Measurements from ENCODE around the gene ZC3H10.

The ZC3H10 gene

DNA sequence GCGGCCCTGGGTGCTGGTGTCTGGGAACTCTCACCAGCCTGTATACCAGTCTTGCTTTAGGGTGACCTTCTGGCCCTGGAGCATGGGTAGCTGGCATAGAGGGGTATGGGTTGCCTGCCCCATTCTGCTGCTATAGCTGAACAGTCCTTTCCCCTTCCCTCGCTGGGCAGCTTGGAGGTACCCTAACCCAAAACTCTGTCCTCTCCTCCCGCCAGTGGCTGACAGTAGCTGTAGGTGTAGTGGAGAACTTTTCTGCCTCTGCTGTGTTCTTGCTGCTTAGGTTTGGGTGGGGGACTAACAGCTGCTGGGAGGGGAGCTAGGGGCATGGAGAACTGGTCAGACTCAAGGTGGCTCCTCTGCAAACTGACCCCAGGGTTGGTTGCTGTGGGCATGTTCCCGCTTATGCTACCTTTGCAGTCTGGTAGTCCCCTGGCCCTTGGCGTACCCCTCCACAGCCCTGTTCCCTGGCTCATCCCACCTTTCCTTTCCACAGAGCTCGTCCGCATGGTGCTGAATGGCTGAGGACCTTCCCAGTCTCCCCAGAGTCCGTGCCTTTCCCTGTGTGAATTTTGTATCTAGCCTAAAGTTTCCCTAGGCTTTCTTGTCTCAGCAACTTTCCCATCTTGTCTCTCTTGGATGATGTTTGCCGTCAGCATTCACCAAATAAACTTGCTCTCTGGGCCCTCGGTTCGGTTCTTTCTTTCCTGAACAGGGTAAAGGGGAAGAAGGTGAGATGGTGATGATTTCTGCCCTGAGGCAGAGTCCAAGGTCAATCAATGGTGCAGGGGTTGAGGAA, 43.0 kb downstream of the ZC3H10 start:
- H3K36me3 Mint-ChIP-seq (ENCODE audit: low read depth): peaks cover 66% of the 10 kb centered on the region
- H3K4me1 Mint-ChIP-seq (ENCODE audit: low read depth): peaks cover 39% of the 10 kb centered on the region
- H3K9me3 Mint-ChIP-seq: no peaks in the 10 kb centered on the region
- no peaks in the 10 kb centered on the region for H3K27me3 Mint-ChIP-seq
- peak overlapping the region; percentile 98 for H3K4me3 Mint-ChIP-seq
- peak overlapping the region; percentile 88 for H3K27ac Mint-ChIP-seq

GRCh38 chr12:56161690-56162351, 43.8 kb downstream of the ZC3H10 start:
- Mint-ChIP-seq H3K27me3 (no peaks in the 10 kb centered on the region), H3K9me3 (no peaks in the 10 kb centered on the region), H3K4me1 (ENCODE audit: low read depth) (peaks cover 39% of the 10 kb centered on the region), H3K36me3 (ENCODE audit: low read depth) (peaks cover 66% of the 10 kb centered on the region), H3K4me3 (peak overlapping the region; percentile 98), H3K27ac (peak overlapping the region; percentile 88)

GRCh38 chr12:56162468-56163290, 44.6 kb downstream of the ZC3H10 start:
- no peaks in the 10 kb centered on the region for H3K27me3 Mint-ChIP-seq
- no peaks in the 10 kb centered on the region for H3K9me3 Mint-ChIP-seq
- H3K4me3 Mint-ChIP-seq: no peak overlapping the region
- peak overlapping the region; percentile 88 for H3K27ac Mint-ChIP-seq
- peaks cover 32% of the 10 kb centered on the region for H3K4me1 Mint-ChIP-seq (ENCODE audit: low read depth)
- peaks cover 71% of the 10 kb centered on the region for H3K36me3 Mint-ChIP-seq (ENCODE audit: low read depth)

DNA sequence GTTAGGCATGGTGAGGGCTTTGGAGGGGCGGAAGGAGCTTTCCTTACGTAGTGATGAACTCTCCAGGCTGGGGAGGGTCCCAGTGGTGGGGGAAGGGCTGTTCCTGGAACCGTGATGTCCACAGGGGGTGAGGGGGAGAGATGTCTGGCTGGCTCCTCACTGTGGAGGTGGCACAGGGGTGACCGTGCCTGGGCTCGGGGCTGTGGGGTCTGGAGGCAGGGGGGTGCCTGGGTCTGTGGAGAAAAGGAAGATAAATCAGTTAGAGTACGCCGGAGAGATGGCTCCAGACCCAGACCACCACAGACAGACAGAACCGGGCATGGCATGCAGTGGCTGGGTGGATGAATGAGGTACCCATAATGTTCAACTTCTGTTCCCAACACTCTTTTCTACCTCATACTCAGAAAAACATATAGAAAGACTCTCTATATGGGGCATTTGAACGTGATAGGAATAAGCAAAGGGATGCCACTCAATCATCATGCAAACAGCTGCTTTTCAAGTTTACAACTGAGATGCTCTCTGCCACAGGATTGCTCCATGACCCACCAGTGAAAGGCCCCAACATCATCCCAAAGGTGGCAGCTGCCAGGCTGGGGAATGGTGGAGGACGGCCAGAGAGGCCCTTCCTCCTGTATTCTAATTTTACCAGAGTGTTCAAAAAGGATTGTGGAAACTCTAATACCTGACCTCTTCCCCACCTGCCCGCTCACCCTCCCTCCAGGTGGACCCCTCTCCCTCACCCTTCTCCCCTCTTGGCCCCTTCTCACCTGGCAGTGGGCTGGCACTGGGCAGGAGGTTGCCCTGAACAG, 45.7 kb downstream of the ZC3H10 start:
- Mint-ChIP-seq H3K9me3 (no peaks in the 10 kb centered on the region), H3K4me3 (no peak overlapping the region), H3K4me1 (ENCODE audit: low read depth) (peaks cover 31% of the 10 kb centered on the region), H3K27me3 (no peaks in the 10 kb centered on the region), H3K36me3 (ENCODE audit: low read depth) (peaks cover 74% of the 10 kb centered on the region), H3K27ac (peak overlapping the region; percentile 14)

DNA sequence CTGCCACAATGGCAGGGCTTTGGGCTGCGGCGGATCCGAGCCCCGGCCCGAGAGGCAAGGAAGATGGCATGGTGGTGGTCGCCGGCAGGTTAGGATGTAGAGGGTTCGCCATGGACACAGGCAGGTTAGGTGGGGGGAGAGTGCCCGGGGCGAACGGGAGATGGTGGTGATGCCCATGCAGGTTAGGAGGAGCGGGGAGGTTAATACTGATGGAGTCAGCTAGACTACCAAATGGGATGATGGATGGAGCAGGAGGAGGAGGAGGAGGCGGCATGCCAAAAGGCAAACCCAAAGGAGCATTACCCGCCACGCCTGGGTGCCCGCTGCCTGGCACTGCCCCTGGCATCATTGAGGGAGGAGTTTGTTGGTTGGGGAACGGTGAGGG, 46.3 kb downstream of the ZC3H10 start:
- H3K4me3 Mint-ChIP-seq: no peak overlapping the region
- peaks cover 68% of the 10 kb centered on the region for H3K36me3 Mint-ChIP-seq (ENCODE audit: low read depth)
- H3K27me3 Mint-ChIP-seq: no peaks in the 10 kb centered on the region
- H3K4me1 Mint-ChIP-seq (ENCODE audit: low read depth): peaks cover 25% of the 10 kb centered on the region
- H3K9me3 Mint-ChIP-seq: no peaks in the 10 kb centered on the region
- H3K27ac Mint-ChIP-seq: no peak overlapping the region

DNA sequence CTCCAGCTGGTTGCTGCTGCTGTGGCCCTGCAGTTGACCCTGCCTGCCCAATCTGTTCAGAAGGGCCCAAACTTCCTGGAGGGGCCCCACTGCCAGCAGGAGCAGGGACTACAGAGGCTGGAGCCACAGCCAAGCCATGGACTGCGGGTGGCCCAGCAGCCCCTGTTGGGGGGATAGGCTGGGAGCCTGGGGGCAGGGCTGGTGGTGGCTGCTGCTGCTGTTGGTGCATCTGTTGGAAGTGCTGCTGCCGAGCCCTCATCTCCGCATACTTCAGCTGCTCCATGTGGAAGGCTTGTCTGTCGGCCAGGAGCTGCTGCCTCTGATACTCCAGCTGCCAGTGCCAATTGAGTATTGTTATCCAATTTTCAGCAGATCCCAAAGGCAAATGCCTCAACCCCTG, 47.3 kb downstream of the ZC3H10 start:
- H3K4me1 Mint-ChIP-seq (ENCODE audit: low read depth): peaks cover 15% of the 10 kb centered on the region
- no peak overlapping the region for H3K4me3 Mint-ChIP-seq
- H3K27ac Mint-ChIP-seq: no peak overlapping the region
- no peaks in the 10 kb centered on the region for H3K9me3 Mint-ChIP-seq
- H3K36me3 Mint-ChIP-seq (ENCODE audit: low read depth): peaks cover 68% of the 10 kb centered on the region
- H3K27me3 Mint-ChIP-seq: no peaks in the 10 kb centered on the region

DNA sequence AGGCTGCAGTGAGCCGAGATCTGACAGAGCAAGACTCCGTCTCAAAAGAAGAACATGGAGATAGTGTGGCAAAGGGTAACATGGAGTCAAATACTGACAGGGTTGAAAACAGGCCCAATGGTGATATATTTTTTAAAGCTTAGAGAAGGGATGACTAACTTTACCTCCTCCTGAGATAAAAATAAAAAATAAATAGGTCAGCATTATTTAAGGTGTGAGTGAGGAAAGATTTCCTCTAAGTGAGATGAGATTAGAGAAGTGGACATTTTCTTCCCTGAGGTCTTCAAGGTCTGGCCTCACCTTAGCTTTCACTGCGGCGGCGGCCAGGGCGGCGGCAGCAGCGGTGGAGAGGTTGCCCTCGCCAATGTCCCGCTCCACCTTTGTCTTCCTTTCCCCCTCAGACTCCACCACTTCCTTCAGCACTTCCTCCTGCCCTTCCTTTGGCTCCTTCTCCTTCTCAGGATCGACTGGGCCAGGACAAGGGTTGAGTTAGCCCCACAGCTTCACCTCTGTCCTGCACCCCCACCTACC, 51.2 kb downstream of the ZC3H10 start:
- H3K4me3 Mint-ChIP-seq: no peak overlapping the region
- H3K4me1 Mint-ChIP-seq (ENCODE audit: low read depth): no peaks in the 10 kb centered on the region
- H3K9me3 Mint-ChIP-seq: no peaks in the 10 kb centered on the region
- peaks cover 69% of the 10 kb centered on the region for H3K36me3 Mint-ChIP-seq (ENCODE audit: low read depth)
- H3K27me3 Mint-ChIP-seq: no peaks in the 10 kb centered on the region
- no peak overlapping the region for H3K27ac Mint-ChIP-seq

- H3K36me3 Mint-ChIP-seq (ENCODE audit: low read depth): peaks cover 77% of the 10 kb centered on the region
- no peaks in the 10 kb centered on the region for H3K9me3 Mint-ChIP-seq
- H3K27ac Mint-ChIP-seq: no peak overlapping the region
- no peaks in the 10 kb centered on the region for H3K27me3 Mint-ChIP-seq
- no peak overlapping the region for H3K4me3 Mint-ChIP-seq
- no peaks in the 10 kb centered on the region for H3K4me1 Mint-ChIP-seq (ENCODE audit: low read depth)
These were observed 54.8 kb downstream of the ZC3H10 start for GRCh38 chr12:56172839-56173238.
